ENCODE data around the gene NRL. TPM values are rescaled to one million over a fixed set of nuclear protein-coding genes. Genes with fewer than 3 reads are reported as not detected.

NRL gene
- total RNA-seq, 1 donor from 2014 or later: 1.2 TPM

- TF ChIP-seq CTCF (conservative IDR thresholded peaks at IDR 0.05; ENCODE audit: low read depth, low read length): no peak
- no peak for DNase-seq (ENCODE audit: low read depth)
- peak overlapping the region; percentile 95 for H3K4me3 ChIP-seq (ENCODE audit: low read depth, low read length)
Observed at GRCh38 chr14:24136684-24137528, 22.2 kb upstream of the NRL start.

- DNase-seq (ENCODE audit: low read depth): no peak
- peak within 1 kb of the TSS; percentile 95 for H3K4me3 ChIP-seq (ENCODE audit: low read depth, low read length)
- TF ChIP-seq CTCF (conservative IDR thresholded peaks at IDR 0.05; ENCODE audit: low read depth, low read length): no peak
Observed at GRCh38 chr14:24135834-24136683, 21.3 kb upstream of the NRL start, which contains the start of gene PSME1. Gene PSME1 (plus strand): TSS chr14:24136194. CDS start chr14:24136263, 69 bp downstream.

GRCh38 chr14:24135584-24135833 is 20.8 kb upstream of the NRL start:
- no peak for TF ChIP-seq CTCF (conservative IDR thresholded peaks at IDR 0.05; ENCODE audit: low read depth, low read length)
- DNase-seq (ENCODE audit: low read depth): no peak
- peak overlapping the region; percentile 95 for H3K4me3 ChIP-seq (ENCODE audit: low read depth, low read length)

GRCh38 chr14:24133735-24134134 is 19.0 kb upstream of the NRL start:
- H3K4me3 ChIP-seq (ENCODE audit: low read depth, low read length): no peak overlapping the region
- DNase-seq (ENCODE audit: low read depth): no peak
- TF ChIP-seq CTCF (conservative IDR thresholded peaks at IDR 0.05; ENCODE audit: low read depth, low read length): no peak

- no peak for TF ChIP-seq CTCF (conservative IDR thresholded peaks at IDR 0.05; ENCODE audit: low read depth, low read length)
- no peak overlapping the region for H3K4me3 ChIP-seq (ENCODE audit: low read depth, low read length)
- no peak for DNase-seq (ENCODE audit: low read depth)
Observed at GRCh38 chr14:24132976-24133375, 18.2 kb upstream of the NRL start.

- TF ChIP-seq CTCF (conservative IDR thresholded peaks at IDR 0.05; ENCODE audit: low read depth, low read length): no peak
- DNase-seq (ENCODE audit: low read depth): no peak
- H3K4me3 ChIP-seq (ENCODE audit: low read depth, low read length): no peak overlapping the region
Observed at GRCh38 chr14:24132061-24132685, 17.4 kb upstream of the NRL start.
